Heart left ventricle (tissue), 16 donors: ENCODE data around the gene MAP3K10. TPM values are rescaled to one million over a fixed set of nuclear protein-coding genes. Genes with fewer than 3 reads are reported as not detected.

ENCODE experiments used
- ATAC-seq, 4 donors: fragments of 200-7000 bp; cut with Tn5 transposase; one replicate each; pipeline ENCODE4 v1.9.1; 2020 to 2022; ENCODE audit warnings: moderate library complexity in 4 of 4, mild to moderate bottlenecking in 3 of 4, moderate number of reproducible peaks in 1 of 4
- DNase-seq, 5 donors: peaks; one replicate each; pipeline ENCODE4 v3.0.0-alpha.2; 2020
- H3K27ac ChIP-seq, 12 donors: fragments of 200-600 bp; sonication (generic) in 4 of 12; one replicate each; pipeline versions ENCODE4 v1.5.0 to v1.8.0; 2016 to 2022; ENCODE audit warnings: mild to moderate bottlenecking in 2 of 12
- H3K27me3 ChIP-seq, 9 donors: fragments of 200-600 bp; sonication (generic) in 2 of 9; one replicate each; pipeline versions ENCODE4 v1.5.1 to v1.8.0; 2016 to 2022; ENCODE audit warnings: mild to moderate bottlenecking in 3 of 9
- H3K36me3 ChIP-seq, 9 donors: fragments of 200-600 bp; sonication (generic) in 2 of 9; one replicate each; pipeline versions ENCODE4 v1.5.0 to v1.8.0; 2018 to 2022; ENCODE audit warnings: mild to moderate bottlenecking in 2 of 9
- H3K4me1 ChIP-seq, 12 donors: fragments of 200-600 bp; sonication (generic) in 4 of 12; one replicate each; pipeline versions ENCODE4 v1.5.0 to v1.8.0; 2016 to 2022; ENCODE audit warnings: mild to moderate bottlenecking in 3 of 12
- H3K4me3 ChIP-seq, 12 donors: fragments of 200-600 bp; sonication (generic) in 4 of 12; one replicate each; pipeline versions ENCODE4 v1.5.0 to v1.8.0; 2017 to 2022; ENCODE audit warnings: mild to moderate bottlenecking in 9 of 12, moderate library complexity in 4 of 12
- H3K9me3 ChIP-seq, 12 donors: fragments of 200-600 bp; sonication (generic) in 4 of 12; one replicate each; pipeline versions ENCODE4 v1.5.0 to v1.8.0; 2016 to 2022; ENCODE audit warnings: mild to moderate bottlenecking in 1 of 12
- CTCF ChIP-seq, 12 donors: fragments of 200-600 bp; sonication (generic) in 4 of 12; IDR thresholded peaks; one replicate each; pipeline versions ENCODE4 v1.5.0 to v1.8.0; 2018 to 2022; ENCODE audit warnings: antibody characterized with exemption in 12 of 12, mild to moderate bottlenecking in 5 of 12
- POLR2A ChIP-seq, 2 donors: fragments of 450-650 bp; IDR thresholded peaks; one replicate each; pipeline ENCODE4 v1.6.1; 2017; ENCODE audit warnings: antibody characterized with exemption in 2 of 2, mild to moderate bottlenecking in 2 of 2, moderate library complexity in 2 of 2
- WGBS, 4 donors: extraction: QIAGEN DNeasy Blood & Tissue Kit in 2 of 4; methylation state at CpG; one replicate each; pipeline versions ENCODE4 v1.1.5 to v1.1.7; 2013 to 2018; 5-methylcytosine and 5-hydroxymethylcytosine counted together
- intact Hi-C, 10 donors: fragments of 100-400 bp; cut with DNase I; formaldehyde crosslinking; loops; one replicate each; pipeline versions ENCODE4 v1.11.1 to v1.14.2; 2022
- polyA plus RNA-seq, 2 donors: library from polyadenylated mRNA; stranded (reverse); fragments of 200-250 nt; gene quantifications; one replicate each; pipeline ENCODE4 v1.2.3, GENCODE V29; 2013
- total RNA-seq, 9 donors: library from RNA; depleted of rRNA in 2 of 9; stranded (reverse); fragments of >200 nt in 2 of 9; fragmentation: NEBNext Ultra II Directional in 3 of 9; extraction: Animal tissue kit (Norgen Biotek cat#: 25700) in 3 of 9; gene quantifications; one replicate each; pipeline versions ENCODE4 v1.1.0 to v1.2.4, GENCODE V29; 2016 to 2023
- donor health status: ischemic (EF 13 %, LVEDD 7.1; RV severe dilation, severe dysfunction).
- donor health status: healthy with polysubstance abuse.
- donor health status: DM: no; HTN: yes; CAD: no.
- donor health status: DM: no; HTN: no; CAD: no.
- donor health status: ischemic (EF 25% LVEDD 6.9; RV normal size, moderate dysfunction).
- donor health status: ischemic (EF 25% LVEDD 5.7; RV mildly dilated, moderate dysfunction).
- donor health status: healthy.
- donor health status: DM: yes; HTN: yes; CAD: no.
- donor health status: ischemic (EF 35%, LVEDD 5.7; RV mildly dilated, moderate dysfunction).
- donor health status: nonischemic (EF 11% LVEDD 7.7; RV severe dilation, severe dysfunction).
- donor health status: DM: yes; HTN: yes; CAD: no.
- donor health status: PGD.
- donor health status: ischemic (EF 29% LVEDD 5.4; RV normal size, mild dysfunction).
- donor health status: nonischemic (EF 23%, LVEDD 6.1; RV moderate dilation, normal function).

The MAP3K10 gene
- total and polyA plus RNA-seq, 11 donors, result 13.7 to 32.8 (median 16.2) TPM

- Histone ChIP-seq H3K4me3 (no peak overlapping the region), H3K27me3 (no peaks in the 10 kb centered on the region), H3K4me1 (peaks cover 0 to 3% (median 0%) of the 10 kb centered on the region in 12 donors), H3K27ac (no peak overlapping the region), H3K36me3 (no peaks in the 10 kb centered on the region), H3K9me3 (no peaks in the 10 kb centered on the region)
- ATAC-seq (no peak), DNase-seq (no peak)
- intact Hi-C loops, result no loop called here
- WGBS, 4 donors, result 58 to 76% (median 70%) methylated on average over 4 of the region's 4 CpGs
- TF ChIP-seq POLR2A (IDR thresholded peaks at IDR 0.05), result no peak
- no peak for TF ChIP-seq CTCF (IDR thresholded peaks at IDR 0.05)
Observed at GRCh38 chr19:40174092-40174491, 17.1 kb upstream of the MAP3K10 start.

GRCh38 chr19:40175820-40176219 is 15.4 kb upstream of the MAP3K10 start:
- ATAC-seq (no peak), DNase-seq (no peak)
- no peaks in the 10 kb centered on the region for H3K9me3 ChIP-seq
- no peak overlapping the region for H3K4me3 ChIP-seq
- no peak for TF ChIP-seq POLR2A (IDR thresholded peaks at IDR 0.05)
- TF ChIP-seq CTCF (IDR thresholded peaks at IDR 0.05), result no peak
- H3K27me3 ChIP-seq, result no peaks in the 10 kb centered on the region
- H3K36me3 ChIP-seq, result no peaks in the 10 kb centered on the region
- H3K27ac ChIP-seq, result no peak overlapping the region
- 42 to 53% (median 48%) methylated on average over 5 of the region's 5 CpGs for WGBS, 4 donors
- intact Hi-C loops, result no loop called here
- H3K4me1 ChIP-seq, result peaks cover 0 to 3% (median 0%) of the 10 kb centered on the region in 12 donors

DNA sequence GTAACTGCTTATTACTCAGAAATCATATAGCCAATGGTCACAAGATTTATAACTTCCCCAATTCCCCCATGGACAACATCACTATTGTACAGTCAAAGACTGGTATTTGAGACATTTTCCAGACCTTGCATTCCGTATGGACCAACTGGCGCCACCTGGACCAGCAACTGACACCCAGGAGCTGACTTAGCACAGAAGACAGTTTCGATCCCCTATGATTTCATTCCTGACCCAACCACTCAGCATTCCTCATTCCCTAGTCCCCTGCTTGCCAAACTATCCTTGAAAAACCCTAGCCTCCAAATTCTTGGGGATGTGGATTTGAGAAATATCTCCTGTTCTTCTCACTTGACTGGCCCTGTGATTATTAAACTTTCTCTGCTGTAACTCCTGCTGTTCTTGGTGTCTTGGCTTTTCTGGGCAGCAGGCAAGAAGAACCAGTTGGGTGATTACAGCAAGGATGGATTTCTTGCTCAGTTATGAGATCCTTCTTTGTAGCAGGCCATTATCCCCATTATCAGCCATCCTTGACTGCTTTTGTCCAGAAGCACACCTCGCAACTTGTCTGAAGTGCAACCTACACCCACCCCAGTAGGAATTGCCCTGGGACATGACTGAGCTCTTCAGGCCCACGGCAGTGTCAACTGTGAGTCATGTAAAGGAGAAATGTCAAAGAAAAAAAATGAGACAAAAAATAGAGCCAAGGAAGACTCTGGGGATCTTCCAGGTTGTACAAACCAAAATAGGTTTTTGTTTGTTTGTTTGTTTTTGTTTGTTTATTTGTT is 13.7 kb upstream of the MAP3K10 start:
- H3K4me3 ChIP-seq, result no peak overlapping the region
- 79 to 82% (median 81%) methylated on average over 5 of the region's 5 CpGs for WGBS, 4 donors

More for the DNA sequence above, 13.7 kb upstream of the MAP3K10 start:
- Histone ChIP-seq H3K4me1 (peaks cover 0 to 3% (median 0%) of the 10 kb centered on the region in 12 donors), H3K36me3 (no peaks in the 10 kb centered on the region), H3K27ac (no peak overlapping the region), H3K27me3 (no peaks in the 10 kb centered on the region), H3K9me3 (no peaks in the 10 kb centered on the region)
- intact Hi-C loops, result no loop called here
- ATAC-seq (no peak), DNase-seq (no peak)
- TF ChIP-seq POLR2A (IDR thresholded peaks at IDR 0.05) (no peak), CTCF (IDR thresholded peaks at IDR 0.05) (no peak)
